CD4-positive, alpha-beta T cell treated with Interleukin-21 for 1 hour (primary cell): ENCODE measurements around the gene ACTG1.

Source experiments
- DNase-seq: peaks from one replicate; pipeline ENCODE4 v3.0.0-alpha.2; 2020

Gene ACTG1

DNA sequence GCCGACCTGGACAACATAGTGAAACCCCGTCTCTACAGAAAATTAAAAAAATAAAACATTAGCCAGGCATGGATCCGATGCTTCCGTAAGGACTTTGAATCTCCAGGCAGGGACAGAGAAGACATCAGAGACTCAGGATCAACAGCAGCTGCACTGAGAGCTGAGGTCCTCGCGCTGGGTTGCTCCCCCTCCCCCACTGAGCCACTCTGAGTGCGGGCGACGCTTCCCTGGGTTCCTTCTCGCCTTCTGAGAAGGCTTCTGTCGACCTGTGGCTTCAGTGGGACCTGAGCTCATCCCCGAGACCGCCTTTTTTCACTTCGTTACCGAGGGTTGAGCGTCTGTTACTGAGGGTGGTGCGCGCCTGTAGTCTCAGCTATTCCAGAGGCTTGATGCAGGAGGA lies 20.4 kb downstream of the ACTG1 start:
- DNase-seq = no peak

DNA sequence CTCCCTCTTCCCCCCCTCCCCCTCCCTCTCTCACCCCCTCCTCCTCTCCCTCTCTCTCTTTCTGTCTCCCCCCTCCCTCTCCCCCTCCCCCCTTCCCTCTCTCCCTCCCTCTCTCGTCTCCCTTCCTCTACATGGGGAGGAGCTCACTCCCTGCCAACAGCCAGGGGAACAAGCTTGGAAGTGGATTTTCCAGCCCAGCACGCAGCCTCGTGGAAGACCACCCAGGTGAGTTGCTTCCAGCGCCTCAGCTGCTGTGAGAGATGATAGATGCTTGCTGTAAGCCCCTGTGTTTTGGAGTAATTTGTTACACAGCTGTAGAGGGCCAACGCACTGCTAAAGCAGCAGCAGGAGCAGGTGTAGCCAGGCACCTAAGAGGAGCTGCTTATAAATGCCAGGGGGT lies 20.8 kb downstream of the ACTG1 start:
- DNase-seq = no peak

DNA sequence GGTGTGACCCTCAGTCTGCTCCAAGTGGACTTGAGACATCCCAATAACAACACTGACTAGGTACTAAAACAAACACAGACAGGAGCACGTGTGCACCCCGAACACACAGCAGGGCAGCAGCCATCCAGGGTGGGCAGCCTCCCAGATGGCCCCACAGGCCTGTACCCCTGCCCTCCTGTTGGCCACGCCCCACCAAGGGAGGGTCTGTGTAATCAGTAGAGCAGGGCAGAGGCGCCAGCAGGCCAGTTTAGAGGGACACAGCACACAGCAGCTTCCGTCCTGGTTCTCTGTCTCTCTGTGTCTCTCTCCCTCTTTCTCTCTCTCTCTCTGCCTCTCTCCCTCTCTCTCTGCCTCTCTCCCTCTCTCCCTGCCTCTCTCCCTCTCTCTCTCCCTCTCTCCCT lies 21.4 kb downstream of the ACTG1 start:
- DNase-seq = no peak

DNA sequence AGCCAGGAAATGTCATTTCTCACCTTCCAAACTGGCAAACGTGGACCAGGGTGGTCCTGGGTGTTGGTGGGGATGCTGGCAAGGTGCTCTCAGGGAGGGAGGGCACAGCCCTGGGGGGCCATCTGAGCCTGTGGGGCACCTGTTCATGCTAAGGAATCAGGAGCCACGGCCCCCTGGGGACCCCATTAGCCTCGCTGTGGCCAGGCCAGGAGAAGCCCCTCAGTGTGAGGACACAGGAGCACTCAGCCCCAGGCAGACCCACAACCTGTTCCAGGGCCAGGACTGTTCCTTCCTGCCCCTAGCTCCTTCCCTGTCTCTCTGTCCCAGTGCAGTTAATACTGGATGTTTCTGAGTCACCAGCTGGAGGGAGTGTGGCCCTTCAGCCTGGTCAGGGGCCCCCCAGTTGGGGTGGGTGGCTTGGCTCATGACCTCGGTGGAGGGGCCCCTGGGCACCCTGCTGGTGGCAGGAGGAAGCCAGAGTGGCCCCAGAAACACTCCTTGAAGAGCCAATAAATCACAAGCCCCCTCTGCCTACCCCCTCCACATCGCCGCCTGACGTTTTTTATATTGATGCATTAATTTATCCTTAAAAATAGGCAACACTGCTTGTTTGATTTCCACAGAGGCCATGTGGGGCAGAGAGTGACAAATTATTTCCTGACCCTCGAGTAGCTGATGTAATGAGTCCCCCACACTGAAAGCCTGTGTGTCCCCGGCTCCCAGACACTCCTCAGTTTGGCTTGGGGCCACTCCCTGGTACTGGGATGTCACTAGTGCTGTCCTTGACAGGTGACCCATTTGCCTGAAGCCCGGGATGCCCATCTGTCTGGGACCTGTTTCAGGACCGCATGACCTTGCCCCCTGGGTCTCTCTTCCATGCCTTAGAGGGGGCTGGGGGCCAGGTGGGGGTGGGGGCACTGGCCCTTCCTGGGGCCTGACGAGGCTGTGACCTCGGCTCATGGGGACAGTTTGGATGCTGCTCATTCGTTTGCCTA lies 22.3 kb downstream of the ACTG1 start:
- DNase-seq = no peak

DNA sequence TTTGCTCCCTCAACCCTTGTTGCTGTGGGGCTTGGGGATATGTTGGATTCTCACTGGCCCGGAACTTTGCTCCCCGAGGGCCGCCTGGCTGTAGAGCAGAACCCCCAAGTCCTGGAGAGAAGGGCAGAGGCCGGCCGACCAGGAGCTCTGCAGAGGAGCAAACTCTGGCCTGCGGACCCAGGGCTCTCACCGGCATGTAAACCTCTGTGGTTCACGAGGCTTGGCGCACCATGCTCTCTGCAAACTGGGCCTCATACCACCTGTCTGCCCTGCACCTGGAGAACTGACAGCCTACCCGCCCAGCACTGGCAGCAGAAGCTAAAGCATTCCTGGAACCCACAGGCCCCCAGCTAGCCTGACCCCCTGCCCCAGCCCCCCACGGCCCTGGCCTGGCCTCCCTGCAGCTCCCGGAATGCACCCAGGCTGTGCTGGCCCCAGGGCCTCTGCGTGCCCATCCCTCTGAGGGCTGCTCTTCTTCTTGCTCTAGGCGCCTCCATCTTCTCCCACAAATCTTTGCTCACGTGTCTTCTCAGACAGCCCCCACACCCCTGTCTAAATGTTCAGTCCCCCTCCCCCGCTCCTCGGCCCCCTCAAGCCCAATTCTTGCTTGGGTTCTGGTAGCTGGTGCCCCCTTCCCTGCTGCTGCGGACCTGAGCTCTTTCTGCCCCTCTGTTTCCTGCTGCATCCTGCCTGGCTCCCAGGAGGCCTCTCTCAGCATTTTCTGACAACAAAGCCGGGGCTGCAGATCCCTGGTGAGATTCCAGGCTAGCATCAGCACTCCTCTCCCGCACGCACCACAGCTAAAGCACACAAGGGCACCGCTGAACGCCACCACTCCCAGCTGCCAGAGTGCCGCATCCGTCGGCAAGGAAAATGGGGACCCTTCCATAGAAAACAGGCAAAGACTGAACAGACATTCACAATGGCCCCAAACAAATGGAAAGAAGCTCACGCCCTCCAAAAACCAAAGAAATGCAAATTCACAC lies 23.3 kb downstream of the ACTG1 start:
- DNase-seq = no peak

DNA sequence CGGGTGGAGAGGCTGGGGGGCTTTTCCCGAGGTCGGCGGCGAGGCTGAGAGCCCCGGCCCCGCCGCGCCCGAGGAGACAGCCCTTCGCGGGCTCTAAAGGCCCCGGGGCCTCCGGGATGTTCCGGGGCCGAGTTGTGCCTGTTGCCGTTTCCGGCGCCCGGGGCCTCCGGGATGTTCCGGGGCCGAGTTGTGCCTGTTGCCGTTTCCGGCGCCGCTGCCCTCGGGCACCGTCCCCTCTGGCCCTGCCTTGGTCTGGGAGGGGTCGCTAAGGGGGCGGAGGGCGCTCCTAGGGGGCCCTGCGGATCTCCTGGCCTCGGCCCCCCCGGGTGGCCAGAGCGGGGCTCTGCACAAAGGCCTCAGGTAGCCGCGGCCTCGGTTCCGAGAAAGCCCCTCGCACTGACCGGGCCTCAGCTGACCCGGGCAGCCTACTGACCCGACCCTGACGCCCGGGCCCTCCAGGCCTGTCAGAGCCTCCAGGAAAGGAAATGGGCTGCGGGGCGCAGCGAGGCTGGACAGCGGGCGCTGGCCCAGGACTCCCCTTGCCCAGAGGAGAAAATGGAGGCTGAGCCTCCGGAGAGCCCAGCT lies 24.2 kb downstream of the ACTG1 start:
- DNase-seq = no peak

DNA sequence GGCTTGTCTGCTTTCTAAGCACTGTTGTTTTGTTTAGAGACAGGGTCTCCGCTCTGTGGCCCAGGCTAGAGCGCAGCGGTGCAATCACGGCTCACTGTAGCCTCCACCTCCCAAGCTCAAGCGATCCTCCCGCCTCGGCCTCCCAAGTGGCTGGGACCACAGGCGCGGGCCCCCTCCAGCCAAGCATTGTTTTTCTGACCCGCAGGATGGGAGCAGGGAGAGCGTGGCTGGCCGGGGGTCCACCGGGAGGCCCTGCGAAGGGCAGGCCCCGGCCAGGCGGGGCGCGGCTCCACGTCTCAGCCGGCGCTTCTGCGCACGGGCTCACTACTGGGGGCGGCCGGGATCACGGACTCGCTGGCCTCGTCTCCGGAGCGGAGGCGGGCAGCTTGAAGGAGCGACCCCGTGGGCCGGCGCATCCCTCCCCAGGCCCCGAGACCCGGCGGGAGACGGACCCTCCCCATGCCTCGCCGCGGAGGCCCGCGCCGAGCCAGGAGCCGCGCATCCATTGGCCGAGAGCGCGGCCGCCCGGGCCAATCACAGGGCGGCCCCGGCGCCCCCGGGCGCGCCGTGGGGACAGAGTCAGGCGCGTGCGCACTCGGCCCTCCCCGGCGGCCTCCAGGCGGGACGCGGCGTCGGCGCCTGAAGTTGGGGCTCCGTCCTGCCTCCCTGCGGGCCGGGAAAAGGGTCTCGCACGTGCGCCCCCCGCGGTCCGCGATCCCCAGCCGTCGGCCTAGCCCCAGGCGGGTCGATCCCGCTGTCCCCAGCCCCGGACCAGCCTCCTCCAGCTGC lies 24.9 kb downstream of the ACTG1 start:
- DNase-seq = peak; percentile 80

DNA sequence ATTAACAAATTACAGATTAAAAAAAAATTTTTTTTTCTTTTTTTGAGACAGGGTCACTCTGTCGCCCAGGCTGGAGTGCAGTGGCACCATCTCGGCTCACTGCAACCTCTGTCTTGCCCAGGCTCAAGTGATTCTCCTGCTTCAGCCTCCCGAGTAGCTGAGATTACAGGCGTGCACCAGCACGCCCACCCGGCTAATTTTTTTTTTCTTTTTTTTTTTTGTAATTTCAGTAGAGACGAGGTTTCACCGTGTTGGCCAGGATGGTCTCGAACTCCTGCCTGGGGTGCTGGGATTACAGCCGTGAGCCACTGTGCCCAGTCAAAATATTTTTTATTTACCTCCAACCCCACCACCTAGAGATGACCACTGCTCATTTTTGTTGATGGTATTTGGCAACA lies 25.5 kb downstream of the ACTG1 start:
- no peak for DNase-seq

DNA sequence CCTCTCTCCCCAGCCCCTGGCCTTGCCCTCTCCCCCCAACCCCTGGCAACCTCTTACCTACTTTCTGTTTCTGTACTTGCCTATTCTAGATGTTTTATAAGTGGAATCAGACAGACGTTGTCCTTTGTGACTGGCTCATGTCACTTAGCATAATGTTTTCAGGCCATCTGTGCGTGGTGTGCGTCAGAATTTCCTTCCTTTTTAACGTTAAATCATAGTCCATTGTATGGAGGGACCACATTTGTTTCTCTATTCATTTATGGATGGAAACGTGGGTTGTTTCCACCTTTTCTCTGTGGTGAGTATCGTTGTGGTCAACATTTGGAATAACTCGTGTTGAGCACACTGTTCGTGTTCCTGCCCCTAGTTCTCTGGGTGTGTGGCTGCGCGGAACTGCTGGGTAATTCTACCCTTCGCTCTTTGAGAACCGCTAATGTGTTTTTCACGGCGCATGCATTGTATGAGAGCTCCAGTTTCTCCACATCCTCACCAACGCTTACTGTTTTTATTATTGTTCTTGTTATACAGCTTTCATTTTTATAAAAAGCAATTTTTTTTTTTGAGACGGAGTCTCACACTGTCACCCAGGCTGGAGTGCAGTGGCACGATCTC lies 26.3 kb downstream of the ACTG1 start:
- no peak for DNase-seq

DNA sequence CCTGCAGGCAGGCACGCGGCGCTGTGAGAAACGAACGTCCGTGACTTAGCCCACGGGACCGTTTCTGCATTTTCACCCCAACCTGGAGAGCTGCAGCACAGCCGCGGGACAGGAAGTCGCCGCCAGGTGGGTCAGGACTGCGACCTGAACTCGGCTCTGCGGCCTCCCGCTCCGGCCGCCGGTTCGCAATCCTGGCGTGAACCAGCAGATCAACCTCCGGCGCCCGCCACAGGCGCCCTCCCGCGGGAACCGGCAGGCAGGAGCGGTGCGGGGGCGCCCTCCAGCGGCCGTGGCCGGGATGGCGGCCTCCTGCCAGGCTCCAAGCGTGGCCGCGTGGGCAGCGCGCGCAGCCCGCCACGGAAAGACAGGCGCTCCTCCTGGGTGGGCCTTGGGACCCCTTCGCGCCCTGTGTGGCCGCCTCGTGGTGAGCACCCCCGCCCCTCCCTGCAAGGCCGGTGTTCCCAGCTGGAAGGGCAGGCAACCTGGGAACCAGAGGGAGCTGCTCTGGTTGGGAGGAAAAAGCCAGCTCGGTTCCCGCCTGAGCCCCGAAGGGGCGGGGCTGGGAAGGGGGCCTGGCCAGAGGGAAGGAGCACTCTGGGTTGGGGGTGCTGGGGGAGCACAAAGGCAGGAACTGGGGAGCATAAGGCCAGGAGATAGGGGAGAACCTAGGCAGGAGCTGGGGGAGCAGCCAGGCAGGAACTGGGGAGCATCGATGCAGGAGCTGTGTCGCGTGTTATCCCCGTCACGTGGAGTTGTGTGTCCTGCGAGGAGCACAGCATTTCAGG lies 28.2 kb downstream of the ACTG1 start:
- peak; percentile 88 for DNase-seq

DNA sequence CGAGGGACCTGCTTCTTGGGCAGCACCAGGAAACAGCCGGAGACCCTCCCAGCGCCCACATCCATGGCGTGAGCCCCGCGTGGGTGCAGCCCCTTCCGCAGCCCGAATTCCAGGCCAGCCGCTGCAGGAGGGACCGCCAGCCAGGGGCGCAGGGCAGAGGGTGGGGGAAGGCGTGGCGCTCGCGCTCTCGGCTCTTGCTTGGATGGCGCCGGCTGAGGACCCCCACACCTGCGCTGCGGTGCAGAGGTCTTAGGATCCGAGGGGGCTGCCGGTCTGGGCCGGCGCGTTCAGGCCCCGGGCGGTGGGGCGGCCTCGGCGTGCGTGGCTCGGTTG lies 28.8 kb downstream of the ACTG1 start:
- DNase-seq = no peak

DNA sequence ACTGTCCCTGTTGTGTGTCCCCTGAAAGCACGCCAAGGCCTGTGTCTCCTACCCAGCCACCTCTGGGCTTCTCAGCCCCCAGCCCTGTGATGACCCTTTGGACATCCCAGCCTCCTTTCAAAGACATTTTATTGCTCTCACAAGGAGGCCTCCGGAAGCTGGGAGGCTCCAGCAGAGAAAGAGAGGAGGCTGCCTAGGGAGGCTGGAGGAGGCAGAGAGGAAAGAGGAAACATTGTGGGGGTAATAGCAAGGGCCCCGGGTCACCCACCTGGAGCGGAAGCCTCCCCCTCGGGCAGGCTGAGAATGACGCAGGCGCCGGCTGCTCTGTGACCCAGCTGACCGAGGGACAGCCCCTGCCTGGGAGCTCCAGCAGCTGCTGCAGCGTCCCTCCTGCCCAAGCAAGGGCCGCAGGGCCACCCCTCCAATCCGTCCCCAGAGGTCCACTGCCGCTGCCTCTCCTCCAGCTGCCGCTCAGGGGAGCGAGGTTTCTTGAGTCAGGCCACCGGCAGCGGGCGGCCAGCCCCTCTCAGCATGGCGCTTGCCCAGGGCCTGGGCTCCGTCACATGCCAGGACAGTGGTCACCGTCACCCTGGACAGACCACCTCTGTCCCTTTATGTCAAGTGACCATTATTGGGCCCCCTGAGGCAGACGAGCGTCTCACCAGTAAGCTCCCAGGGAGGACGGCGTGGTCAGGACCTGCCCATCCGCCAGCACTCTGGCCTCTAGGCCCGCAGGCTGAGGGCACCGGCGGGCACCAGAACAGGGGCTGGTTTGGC lies 29.3 kb downstream of the ACTG1 start:
- no peak for DNase-seq

DNA sequence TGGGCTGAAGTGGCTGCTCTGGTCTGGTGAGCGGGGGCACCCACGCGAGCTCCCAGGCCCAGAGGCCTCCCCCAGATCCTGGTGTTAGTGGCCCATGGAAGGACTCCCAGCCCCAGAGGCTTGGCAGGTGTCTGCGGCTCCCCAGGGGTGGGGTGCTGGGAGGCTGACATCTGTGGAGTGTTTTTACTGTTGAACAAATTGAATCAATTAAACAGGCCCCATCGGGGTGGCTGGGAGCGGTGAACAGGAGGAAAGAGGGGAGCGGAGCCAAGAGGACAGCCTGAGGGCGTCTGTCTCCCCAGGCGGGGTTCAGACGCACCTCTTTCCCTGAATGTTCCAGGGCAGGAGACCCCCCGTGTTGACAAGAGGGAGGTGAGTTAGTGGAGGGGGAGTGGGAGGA lies 29.9 kb downstream of the ACTG1 start:
- no peak for DNase-seq

DNA sequence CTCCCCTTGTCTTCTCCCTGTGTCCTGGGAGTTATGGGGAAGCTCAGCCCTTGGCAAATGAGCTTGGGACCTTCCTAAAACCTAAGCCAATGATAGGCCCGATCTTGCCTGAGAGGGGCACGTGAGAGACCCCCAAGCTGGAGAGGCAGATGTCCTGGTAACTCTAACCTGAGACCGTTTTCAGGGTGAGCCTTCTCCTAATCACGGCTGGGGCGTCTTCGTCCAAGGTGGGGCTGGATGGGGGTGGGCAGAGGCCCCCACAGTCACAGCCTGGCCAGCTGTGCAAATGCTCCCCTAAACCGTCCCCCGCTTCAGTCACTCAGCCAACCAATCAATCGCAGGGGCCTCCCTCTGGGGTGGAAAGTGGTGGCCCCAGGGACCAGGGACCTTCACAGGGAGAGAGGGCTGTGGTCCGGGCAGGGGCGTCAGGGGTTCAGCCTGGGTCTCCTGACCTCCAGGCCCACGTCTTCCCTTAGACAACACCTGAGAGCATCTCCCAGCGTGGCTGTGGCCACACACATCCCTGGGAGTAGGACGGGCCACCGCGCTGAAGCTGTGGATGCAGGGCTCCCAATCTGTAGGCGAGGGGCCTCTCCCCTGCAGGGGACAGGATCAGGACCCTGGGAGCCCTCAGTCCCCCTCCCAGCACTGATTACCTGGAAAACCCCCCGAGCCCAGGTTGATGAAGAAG lies 30.6 kb downstream of the ACTG1 start:
- no peak for DNase-seq

DNA sequence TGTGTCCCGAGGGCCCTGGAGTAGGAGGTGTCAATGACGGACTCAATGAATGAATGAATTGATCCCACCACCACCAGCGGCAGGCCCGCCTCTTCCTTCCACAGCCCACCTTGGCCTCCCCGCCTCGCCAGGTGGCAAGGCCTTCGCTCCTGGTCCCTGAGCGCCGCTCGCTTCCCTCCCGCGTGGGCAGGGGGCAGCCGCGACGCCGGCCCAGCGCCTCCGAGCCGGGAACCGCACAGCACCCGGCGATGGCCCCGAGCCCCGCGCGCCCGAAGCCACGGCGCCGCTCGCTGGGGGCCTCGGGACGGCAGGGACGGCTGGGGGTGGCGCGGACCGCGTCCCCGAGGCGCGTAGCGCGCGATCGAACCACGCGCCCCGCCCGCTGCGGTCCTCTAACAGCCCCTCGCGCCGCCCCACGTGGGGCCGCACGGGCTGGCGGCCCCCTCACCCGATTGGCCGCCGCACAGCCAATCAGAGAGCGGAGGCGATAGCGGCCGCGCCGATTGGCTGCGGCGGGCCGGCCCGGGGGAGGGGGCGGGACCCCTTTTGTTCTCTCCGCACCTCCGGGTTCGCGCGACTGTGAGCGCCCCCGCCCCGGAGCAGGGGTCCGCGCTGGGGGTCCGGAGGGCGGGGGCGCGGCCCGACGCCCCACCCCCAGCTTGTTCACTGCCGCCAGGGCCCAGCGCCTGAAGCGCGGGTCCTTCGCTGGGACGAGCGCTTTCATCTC lies 31.4 kb downstream of the ACTG1 start:
- DNase-seq = peak; percentile 70

DNA sequence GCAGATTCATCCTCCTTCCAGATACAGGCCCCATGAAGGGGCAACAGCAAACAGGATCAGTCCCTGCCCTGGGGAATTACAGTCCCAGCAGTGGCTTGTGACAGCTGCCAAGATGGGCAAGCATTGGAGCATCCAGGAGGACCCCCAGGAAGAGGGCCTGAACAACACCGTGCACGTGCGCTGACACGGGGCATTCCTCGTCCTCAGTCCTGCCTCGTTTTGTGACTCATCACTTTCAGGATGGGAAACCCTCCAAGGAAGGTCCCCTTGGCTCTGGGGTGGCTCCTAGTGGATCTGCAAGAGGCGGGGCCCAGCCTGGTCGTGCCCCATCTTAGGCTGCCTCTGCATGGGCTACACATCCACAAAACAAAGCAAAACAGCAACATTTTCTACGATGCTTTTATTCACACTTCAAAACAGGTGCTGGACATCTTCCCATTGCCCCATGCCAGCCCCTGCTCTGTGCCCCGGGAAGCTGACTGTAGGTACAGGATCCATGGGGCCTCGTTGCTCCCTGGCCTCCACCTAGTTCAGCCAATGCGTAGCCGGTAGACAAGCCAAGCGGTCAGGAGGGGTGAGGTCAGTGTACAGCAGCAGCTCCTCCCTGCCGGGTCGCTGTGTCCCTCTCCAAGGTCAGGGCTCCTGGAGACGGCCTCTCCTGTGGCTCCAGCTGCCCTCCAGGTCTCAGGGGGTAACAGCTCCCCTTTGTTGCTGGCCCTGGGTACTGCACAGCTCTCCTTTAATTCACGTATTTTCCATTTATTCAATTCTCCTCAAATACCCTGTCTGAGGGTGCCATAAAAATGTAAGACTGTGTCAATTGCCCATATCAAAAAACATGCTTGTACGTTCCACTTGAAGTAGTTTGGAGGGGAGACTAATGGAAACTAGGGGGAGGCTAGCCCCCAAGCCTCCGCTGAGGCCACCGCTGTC lies 32.2 kb downstream of the ACTG1 start:
- DNase-seq = no peak

DNA sequence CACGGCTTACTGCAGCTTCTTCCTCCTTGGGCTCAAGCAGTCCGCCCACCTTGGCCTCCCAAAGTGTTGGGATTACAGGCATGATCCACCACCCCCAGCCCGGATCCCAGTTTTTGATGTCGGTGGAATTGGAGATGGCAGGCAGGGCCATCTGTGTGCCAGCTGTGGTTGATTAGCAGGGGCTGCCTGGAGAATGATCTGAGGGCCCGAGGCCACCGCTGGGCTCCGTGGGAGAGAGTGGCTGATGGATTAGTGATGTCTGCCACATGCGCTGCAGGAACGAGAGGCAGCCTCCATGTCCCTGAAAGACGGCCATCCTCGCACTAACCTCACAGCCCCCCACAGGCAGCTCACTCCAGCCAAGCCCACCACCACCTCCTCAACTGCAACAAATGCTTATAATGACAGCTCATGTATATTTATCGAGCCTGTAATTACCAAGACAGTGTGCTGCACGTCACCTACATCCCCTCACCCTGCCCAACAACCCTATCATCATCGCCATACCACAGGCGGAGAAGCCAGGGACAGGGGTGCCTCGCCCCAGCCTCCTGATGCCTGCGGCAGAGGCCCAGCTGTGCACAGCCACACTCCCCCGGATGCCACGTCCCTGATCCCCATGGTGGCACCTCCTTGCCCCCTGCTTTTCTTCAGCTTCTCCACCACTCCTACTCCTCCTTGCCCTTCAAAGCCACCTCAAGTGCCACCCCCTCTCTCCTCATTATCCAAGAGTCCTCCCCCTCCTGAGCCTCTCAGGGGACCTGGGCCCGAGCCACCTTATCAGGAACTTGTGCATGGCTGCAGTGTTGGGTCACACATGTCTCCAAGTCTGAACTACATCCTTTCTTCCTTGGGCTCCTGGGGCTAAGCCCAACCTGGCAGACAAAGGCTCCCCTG lies 33.2 kb downstream of the ACTG1 start:
- no peak for DNase-seq
